AG09319 (cell line): Measurements from ENCODE around the gene POLR2E.

Experiments
- DNase-seq: peaks from one replicate; pipeline ENCODE4 v3.0.0-alpha.2; 2010; ENCODE audit warnings: low read depth; ENCODE audit errors: extremely low read depth
- CTCF ChIP-seq: IDR thresholded peaks from 2 replicates; pipeline ENCODE4 v1.5.1; 2011; ENCODE audit warnings: low read depth, mild to moderate bottlenecking, inconsistent platforms, low read length, moderate library complexity

The POLR2E gene

GRCh38 chr19:1082928-1083816 is 12.0 kb downstream of the POLR2E start:
- no peak for DNase-seq
- TF ChIP-seq CTCF = no peak

GRCh38 chr19:1082165-1082927 is 12.8 kb downstream of the POLR2E start:
- no peak for DNase-seq
- no peak for TF ChIP-seq CTCF

GRCh38 chr19:1081301-1082164 is 13.6 kb downstream of the POLR2E start:
- no peak for DNase-seq
- no peak; the same call in 1 of the 2 replicates for TF ChIP-seq CTCF

- no peak for DNase-seq
- no peak for TF ChIP-seq CTCF
Measured at GRCh38 chr19:1080360-1081161, 14.6 kb downstream of the POLR2E start.

- DNase-seq = no peak
- TF ChIP-seq CTCF = no peak
Measured at GRCh38 chr19:1079566-1080111, 15.5 kb downstream of the POLR2E start.

GRCh38 chr19:1076951-1077350 is 18.2 kb downstream of the POLR2E start:
- no peak for TF ChIP-seq CTCF

More at GRCh38 chr19:1076951-1077350, 18.2 kb downstream of the POLR2E start:
- no peak for DNase-seq
